Measurements from ENCODE around the gene PREP. TPM values are rescaled to one million over a fixed set of nuclear protein-coding genes. Genes with fewer than 3 reads are reported as not detected.
"Not testable (repeated sequence)": the region's sequence is repeated elsewhere in the genome, so short reads cannot be mapped to it uniquely, and the experiment has no call there.

PREP gene
- total and polyA plus RNA-seq, 2 experiments from 2014 or later, result 27.2 to 30.3 TPM

- DNase-seq (ENCODE audit: low spot score), result peak; percentile 9
- Histone ChIP-seq H3K27me3 (no peaks in the 10 kb centered on the region), H3K27ac (no peak overlapping the region), H3K9me3 (ENCODE audit: low read depth) (no peaks in the 10 kb centered on the region), H3K4me1 (ENCODE audit: insufficient read depth) (no peaks in the 10 kb centered on the region), H3K36me3 (replicated peaks; ENCODE audit: insufficient read depth, low read depth) (no peaks in the 10 kb centered on the region), H4K20me1 (ENCODE audit: insufficient read depth, poor library complexity, severe bottlenecking) (no peaks in the 10 kb centered on the region), H3K9me2 (replicated peaks; ENCODE audit: insufficient read depth) (no peaks in the 10 kb centered on the region), H3K79me2 (no peaks in the 10 kb centered on the region), H2AFZ (no peak overlapping the region), H3K4me3 (no peak overlapping the region), H3K4me2 (no peak overlapping the region)
- no peak for TF ChIP-seq EZH2phosphoT487 (IDR thresholded peaks at IDR 0.05; ENCODE audit: low read depth, severe bottlenecking, unreplicated experiment)
- no peak for TF ChIP-seq EZH2 (IDR thresholded peaks at IDR 0.05; ENCODE audit: borderline replicate concordance)
- TF ChIP-seq CTCF (IDR thresholded peaks at IDR 0.05; ENCODE audit: poor library complexity), result no peak
- 41% methylated on average over 3 of the region's 3 CpGs for WGBS (ENCODE audit: low lambda C conversion rate, missing lambda C conversion rate)
These were observed 56.8 kb downstream of the PREP start for GRCh38 chr6:105346052-105346451.

- WGBS (ENCODE audit: low lambda C conversion rate, missing lambda C conversion rate), result 70% methylated on average over 4 of the region's 4 CpGs
- Histone ChIP-seq H2AFZ (no peak overlapping the region), H3K4me1 (ENCODE audit: insufficient read depth) (no peaks in the 10 kb centered on the region), H3K9me3 (ENCODE audit: low read depth) (no peaks in the 10 kb centered on the region), H3K4me2 (no peak overlapping the region), H4K20me1 (ENCODE audit: insufficient read depth, poor library complexity, severe bottlenecking) (no peaks in the 10 kb centered on the region), H3K4me3 (no peak overlapping the region), H3K9me2 (replicated peaks; ENCODE audit: insufficient read depth) (no peaks in the 10 kb centered on the region), H3K36me3 (replicated peaks; ENCODE audit: insufficient read depth, low read depth) (no peaks in the 10 kb centered on the region), H3K27me3 (no peaks in the 10 kb centered on the region), H3K27ac (no peak overlapping the region), H3K79me2 (no peaks in the 10 kb centered on the region)
- no peak for DNase-seq (ENCODE audit: low spot score)
- no peak for TF ChIP-seq EZH2phosphoT487 (IDR thresholded peaks at IDR 0.05; ENCODE audit: low read depth, severe bottlenecking, unreplicated experiment)
- no peak for TF ChIP-seq EZH2 (IDR thresholded peaks at IDR 0.05; ENCODE audit: borderline replicate concordance)
- TF ChIP-seq CTCF (IDR thresholded peaks at IDR 0.05; ENCODE audit: poor library complexity), result no peak
These were observed 57.4 kb downstream of the PREP start for GRCh38 chr6:105345506-105345905.

GRCh38 chr6:105344881-105345370 lies 58.0 kb downstream of the PREP start:
- H2AFZ ChIP-seq, result no peak overlapping the region
- H3K4me2 ChIP-seq, result no peak overlapping the region
- 90% methylated on average over 2 of the region's 2 CpGs for WGBS (ENCODE audit: low lambda C conversion rate, missing lambda C conversion rate)

GRCh38 chr6:105338350-105338983 lies 64.4 kb downstream of the PREP start:
- not testable (repeated sequence) for H3K4me2 ChIP-seq; H3K9me3 ChIP-seq (ENCODE audit: low read depth); H2AFZ ChIP-seq; DNase-seq (ENCODE audit: low spot score); H3K27me3 ChIP-seq; H3K4me1 ChIP-seq (ENCODE audit: insufficient read depth); H3K27ac ChIP-seq; H4K20me1 ChIP-seq (ENCODE audit: insufficient read depth, poor library complexity, severe bottlenecking); H3K4me3 ChIP-seq; H3K79me2 ChIP-seq; H3K9me2 ChIP-seq (replicated peaks; ENCODE audit: insufficient read depth); H3K36me3 ChIP-seq (replicated peaks; ENCODE audit: insufficient read depth, low read depth)
- 97% methylated on average over 21 of the region's 21 CpGs for WGBS (ENCODE audit: low lambda C conversion rate, missing lambda C conversion rate)

More at GRCh38 chr6:105344881-105345370, 58.0 kb downstream of the PREP start:
- no peaks in the 10 kb centered on the region for H3K9me3 ChIP-seq (ENCODE audit: low read depth)
- H3K79me2 ChIP-seq, result no peaks in the 10 kb centered on the region
- no peaks in the 10 kb centered on the region for H3K9me2 ChIP-seq (replicated peaks; ENCODE audit: insufficient read depth)
- no peaks in the 10 kb centered on the region for H4K20me1 ChIP-seq (ENCODE audit: insufficient read depth, poor library complexity, severe bottlenecking)
- no peak overlapping the region for H3K4me3 ChIP-seq
- TF ChIP-seq CTCF (IDR thresholded peaks at IDR 0.05; ENCODE audit: poor library complexity) (no peak), EZH2phosphoT487 (IDR thresholded peaks at IDR 0.05; ENCODE audit: low read depth, severe bottlenecking, unreplicated experiment) (no peak), EZH2 (IDR thresholded peaks at IDR 0.05; ENCODE audit: borderline replicate concordance) (no peak)
- H3K27ac ChIP-seq, result no peak overlapping the region
- H3K4me1 ChIP-seq (ENCODE audit: insufficient read depth), result no peaks in the 10 kb centered on the region
- no peaks in the 10 kb centered on the region for H3K27me3 ChIP-seq
- no peaks in the 10 kb centered on the region for H3K36me3 ChIP-seq (replicated peaks; ENCODE audit: insufficient read depth, low read depth)
- no peak for DNase-seq (ENCODE audit: low spot score)
